Endothelial cell of umbilical vein (primary cell): ENCODE results near the gene CCDC150. TPM values are rescaled to one million over a fixed set of nuclear protein-coding genes. Genes with fewer than 3 reads are reported as not detected.

ENCODE experiments used
- BruUV-seq: library from RNA; stranded (reverse); fragments of 400-500 nt; replicated peaks from 2 replicates; lab custom pipeline; 2021; lab: Mats Ljungman, UMichigan
- CTCF ChIA-PET: fragments of 300-600, 350-600 bp; sonication (Branson Sonifier 250); formaldehyde crosslinking; loops from one replicate; lab custom pipeline; 2021; ENCODE audit warnings: antibody characterized with exemption, inconsistent platforms; lab: Charles Lee
- POLR2A ChIA-PET: fragments of 300-600, 350-600 bp; sonication (Branson Sonifier 250); formaldehyde crosslinking; loops from one replicate; lab custom pipeline; 2021; ENCODE audit warnings: antibody characterized with exemption, inconsistent platforms; lab: Charles Lee
- DNase-seq: peaks from one replicate; pipeline ENCODE4 v3.0.0-alpha.2; 2011; ENCODE audit warnings: low read depth, low spot score
- FAIRE-seq: peaks from 2 replicates; lab custom pipeline; 2011; peaks lifted over from hg19 to GRCh38; lab: Jason Lieb, UNC
- H2AFZ ChIP-seq: 2 replicates; pipeline ENCODE4 v1.6.0; 2012; ENCODE audit warnings: low read depth, low read length, control low read depth, inconsistent platforms
- H3K27ac ChIP-seq: 2 replicates; pipeline ENCODE4 v1.5.1; 2011; ENCODE audit warnings: low read depth, mild to moderate bottlenecking, control low read depth, low read length, moderate library complexity; ENCODE audit not compliant: insufficient read depth
- H3K27me3 ChIP-seq, 2 experiments: 2 replicates each; pipeline versions ENCODE4 v1.6.0 to v1.6.1; 2011; ENCODE audit warnings: low read length in 2 of 2, mixed read lengths in 1 of 2; ENCODE audit not compliant: control insufficient read depth in 2 of 2, insufficient read depth in 2 of 2
- H3K36me3 ChIP-seq, 2 experiments: 2 replicates in 1 of 2; 3 replicates in 1 of 2; pipeline ENCODE4 v1.5.1; 2011; ENCODE audit warnings: low read length in 2 of 2, mild to moderate bottlenecking in 1 of 2, moderate library complexity in 1 of 2; ENCODE audit not compliant: control insufficient read depth in 2 of 2, insufficient read depth in 2 of 2; ENCODE audit errors: extremely low read depth in 1 of 2
- H3K4me1 ChIP-seq: 3 replicates; pipeline ENCODE4 v1.5.1; 2011; ENCODE audit warnings: mild to moderate bottlenecking, low read length; ENCODE audit not compliant: control insufficient read depth, insufficient read depth; ENCODE audit errors: extremely low read depth
- H3K4me2 ChIP-seq: 2 replicates; pipeline ENCODE4 v1.6.1; 2011; ENCODE audit warnings: low read length, control low read depth, mixed read lengths; ENCODE audit not compliant: insufficient read depth
- H3K4me3 ChIP-seq, 3 experiments: fragments of 200-600 bp in 1 of 3; sonication (generic), shearing (Covaris generic) in 1 of 3; replicated peaks in 1 of 3; 2 replicates each; pipeline ENCODE4 v1.5.1; 2011 to 2016; ENCODE audit warnings: control low read depth in 3 of 3, low read length in 3 of 3, mild to moderate bottlenecking in 2 of 3, inconsistent platforms in 1 of 3, low read depth in 1 of 3, moderate library complexity in 1 of 3; ENCODE audit not compliant: insufficient read depth in 1 of 3
- H3K79me2 ChIP-seq: 2 replicates; pipeline ENCODE4 v1.6.0; 2012; ENCODE audit warnings: low read length, inconsistent platforms; ENCODE audit not compliant: control insufficient read depth, insufficient read depth
- H3K9ac ChIP-seq: replicated peaks from 2 replicates; pipeline ENCODE3; 2011; ENCODE audit warnings: low read length, control low read depth; ENCODE audit not compliant: insufficient read depth; ENCODE audit errors: extremely low read depth
- H3K9me1 ChIP-seq: replicated peaks from 3 replicates; pipeline ENCODE4 v1.6.0; 2011; ENCODE audit warnings: mild to moderate bottlenecking, low read length; ENCODE audit not compliant: control insufficient read depth, insufficient read depth; ENCODE audit errors: extremely low read depth
- H3K9me3 ChIP-seq: replicated peaks from 2 replicates; pipeline ENCODE4 v1.5.1; 2012; ENCODE audit warnings: low read length, inconsistent platforms; ENCODE audit not compliant: control insufficient read depth, insufficient read depth
- H4K20me1 ChIP-seq: replicated peaks from 2 replicates; pipeline ENCODE3; 2011; ENCODE audit warnings: mild to moderate bottlenecking, low read length; ENCODE audit not compliant: control insufficient read depth, insufficient read depth; ENCODE audit errors: extremely low read depth
- CTCF ChIP-seq, 2 donors: IDR thresholded peaks; 1 replicate in 1 of 2; 2 replicates in 1 of 2; pipeline ENCODE4 v1.5.1; 2011; ENCODE audit warnings: low read length in 2 of 2, mild to moderate bottlenecking in 2 of 2, moderate library complexity in 2 of 2, control low read depth in 1 of 2, inconsistent platforms in 1 of 2, low read depth in 1 of 2; ENCODE audit not compliant: insufficient read depth in 1 of 2; ENCODE audit errors: extremely low read depth in 1 of 2
- EZH2 ChIP-seq: IDR thresholded peaks from 2 replicates; pipeline ENCODE4 v1.6.1; 2012; ENCODE audit warnings: borderline replicate concordance, low read depth, mild to moderate bottlenecking, moderate library complexity, low read length, inconsistent platforms; ENCODE audit not compliant: severe bottlenecking
- FOS ChIP-seq: IDR thresholded peaks from 2 replicates; pipeline ENCODE4 v1.6.1; 2011; ENCODE audit warnings: mild to moderate bottlenecking, low read length, moderate library complexity, borderline replicate concordance; ENCODE audit not compliant: insufficient read depth
- GATA2 ChIP-seq: IDR thresholded peaks from 2 replicates; pipeline ENCODE4 v1.7.0; 2011; ENCODE audit warnings: low read depth, mild to moderate bottlenecking, moderate library complexity, mixed read lengths, low read length; ENCODE audit not compliant: insufficient read length, insufficient read depth
- JUN ChIP-seq: IDR thresholded peaks from 2 replicates; pipeline ENCODE4 v1.6.1; 2011; ENCODE audit warnings: borderline replicate concordance, low read depth; ENCODE audit not compliant: insufficient read length, insufficient read depth
- MAX ChIP-seq: IDR thresholded peaks from 2 replicates; pipeline ENCODE4 v1.6.1; 2011; ENCODE audit not compliant: insufficient read depth, insufficient read length
- MYC ChIP-seq: IDR thresholded peaks from one replicate; pipeline ENCODE4 v1.6.1; 2011; ENCODE audit warnings: mild to moderate bottlenecking, low read depth, low read length
- POLR2A ChIP-seq: IDR thresholded peaks from 2 replicates; pipeline ENCODE4 v1.6.1; 2012; ENCODE audit warnings: low read depth, mild to moderate bottlenecking, control low read depth, low read length
- POLR2AphosphoS5 ChIP-seq: IDR thresholded peaks from 2 replicates; pipeline ENCODE4 v1.6.1; 2012; ENCODE audit warnings: low read depth, mild to moderate bottlenecking, control low read depth, low read length, moderate library complexity; ENCODE audit not compliant: insufficient read depth
- dilution Hi-C: fragments of 300-500 bp; cut with MboI; formaldehyde crosslinking; loops from one replicate; pipeline ENCODE4 v1.15.0; 2019; ENCODE audit warnings: low sequenced_read_pairs; ENCODE audit not compliant: extremely low pct_ligation_motif_present
- intact Hi-C: fragments of 100-400 bp; cut with micrococcal nuclease; formaldehyde crosslinking; loops from one replicate; pipeline ENCODE4 v1.10.0; 2022
- polyA plus RNA-seq, 4 experiments: library from polyadenylated mRNA; depleted of rRNA in 3 of 4; stranded (reverse) in 3 of 4; unstranded in 1 of 4; fragments of >200 nt; gene quantifications; 2 replicates each; pipeline versions ENCODE4 v1.2.1 to v1.2.3, GENCODE V29; 2011 to 2012; ENCODE audit warnings: missing spikeins in 1 of 4
- total RNA-seq: library from RNA; stranded (reverse); gene quantifications from 2 replicates; pipeline ENCODE4 v1.2.3, GENCODE V29; 2021

The CCDC150 gene
- total and polyA plus RNA-seq, 2 donors (not counting 3 experiments of a cell fraction or from before 2014, with no cell fraction given) = 1.7 to 19.9 TPM

DNA sequence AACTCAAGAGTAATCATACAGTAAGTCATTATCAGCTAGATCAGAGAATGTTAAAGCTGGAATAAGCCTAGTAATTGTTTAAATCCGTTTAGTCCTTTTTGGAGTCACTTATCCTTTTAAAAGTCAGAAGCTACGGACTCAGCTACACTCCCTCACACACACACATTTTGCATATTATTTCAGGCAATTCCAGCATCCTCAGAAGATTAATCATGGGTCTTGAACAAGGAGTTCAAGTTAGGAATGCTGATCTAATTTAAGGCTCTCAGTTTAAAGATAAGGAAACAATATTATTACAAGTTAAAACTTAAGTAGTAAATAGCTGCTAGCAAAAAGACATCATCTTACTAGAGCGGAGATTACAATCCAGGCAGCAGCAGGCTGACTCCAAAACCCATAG, 85.7 kb downstream of the CCDC150 start:
- no peak overlapping the region for H3K4me3 ChIP-seq
- TF ChIP-seq CTCF (IDR thresholded peaks at IDR 0.05; ENCODE audit: extremely low read depth in 1 of 2, insufficient read depth in 1 of 2, low read depth in 1 of 2, low read length in 2 of 2) (no peak), FOS (no peak), GATA2 (no peak), POLR2AphosphoS5 (no peak), POLR2A (no peak), JUN (no peak), MAX (no peak), EZH2 (no peak), MYC (no peak)
- CTCF ChIA-PET = interaction anchor here (1.1 to 1.3 kb wide), 2 partner anchors 10 to 26 kb away, joined by 3 to 5 read pairs; no protein-coding TSS in a partner anchor
- H3K9me3 ChIP-seq = no peaks in the 10 kb centered on the region
- no peak overlapping the region for H3K4me2 ChIP-seq
- peaks cover 0 to 2% of the 10 kb centered on the region in 2 experiments for H3K36me3 ChIP-seq
- H3K4me1 ChIP-seq = no peaks in the 10 kb centered on the region
- FAIRE-seq (no peak), DNase-seq (no peak)
- no peaks in the 10 kb centered on the region for H3K9me1 ChIP-seq
- no peaks in the 10 kb centered on the region for H3K79me2 ChIP-seq
- no peaks in the 10 kb centered on the region for H3K27me3 ChIP-seq
- no peak overlapping the region for H3K27ac ChIP-seq
- intact Hi-C loops (no loop called here), dilution Hi-C loops (no loop called here)
- H3K9ac ChIP-seq = no peak overlapping the region
- H2AFZ ChIP-seq = no peak overlapping the region
- POLR2A ChIA-PET = no interaction called here
- BruUV-seq = no TSS peak
- no peaks in the 10 kb centered on the region for H4K20me1 ChIP-seq
